Epithelial cell of esophagus (primary cell): ENCODE measurements around the gene USH2A.

Source experiments
- DNase-seq: peaks from one replicate; pipeline ENCODE4 v3.0.0; 2010; ENCODE audit warnings: low read depth
- H3K4me3 ChIP-seq: 2 replicates; pipeline ENCODE4 v1.5.1; 2011; ENCODE audit warnings: mild to moderate bottlenecking, low read length, control low read depth
- TF ChIP-seq, protein P1 (sequence below): IDR thresholded peaks from 2 replicates; pipeline ENCODE4 v1.5.1; 2011; ENCODE audit warnings: low read depth, mild to moderate bottlenecking, low read length, control low read depth, inconsistent platforms; ENCODE audit not compliant: insufficient read depth; ENCODE audit errors: missing control alignments

Gene USH2A

DNA sequence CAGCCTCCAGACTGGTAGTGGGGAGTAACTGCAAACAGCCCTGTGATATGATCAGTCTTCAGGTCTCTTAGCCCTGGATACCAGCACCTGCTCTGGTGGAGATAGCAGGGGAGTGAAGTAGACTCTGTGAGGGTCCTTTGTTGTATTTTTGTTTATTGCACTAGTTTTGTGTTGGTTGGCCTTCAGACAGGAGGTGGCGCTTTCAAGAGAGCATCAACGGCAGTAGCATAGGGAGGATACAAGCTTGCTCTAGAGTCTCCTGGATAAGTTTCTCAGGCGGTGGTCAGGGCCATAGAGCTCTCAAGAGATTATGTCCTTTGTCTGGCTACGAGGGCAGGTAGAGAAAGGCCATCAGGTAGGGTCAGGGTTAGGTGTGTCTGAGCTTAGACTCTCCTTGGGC, 116.4 kb downstream of the USH2A start:
- H3K4me3 ChIP-seq = no peak overlapping the region
- no peak for DNase-seq
- TF ChIP-seq, protein P1, sequence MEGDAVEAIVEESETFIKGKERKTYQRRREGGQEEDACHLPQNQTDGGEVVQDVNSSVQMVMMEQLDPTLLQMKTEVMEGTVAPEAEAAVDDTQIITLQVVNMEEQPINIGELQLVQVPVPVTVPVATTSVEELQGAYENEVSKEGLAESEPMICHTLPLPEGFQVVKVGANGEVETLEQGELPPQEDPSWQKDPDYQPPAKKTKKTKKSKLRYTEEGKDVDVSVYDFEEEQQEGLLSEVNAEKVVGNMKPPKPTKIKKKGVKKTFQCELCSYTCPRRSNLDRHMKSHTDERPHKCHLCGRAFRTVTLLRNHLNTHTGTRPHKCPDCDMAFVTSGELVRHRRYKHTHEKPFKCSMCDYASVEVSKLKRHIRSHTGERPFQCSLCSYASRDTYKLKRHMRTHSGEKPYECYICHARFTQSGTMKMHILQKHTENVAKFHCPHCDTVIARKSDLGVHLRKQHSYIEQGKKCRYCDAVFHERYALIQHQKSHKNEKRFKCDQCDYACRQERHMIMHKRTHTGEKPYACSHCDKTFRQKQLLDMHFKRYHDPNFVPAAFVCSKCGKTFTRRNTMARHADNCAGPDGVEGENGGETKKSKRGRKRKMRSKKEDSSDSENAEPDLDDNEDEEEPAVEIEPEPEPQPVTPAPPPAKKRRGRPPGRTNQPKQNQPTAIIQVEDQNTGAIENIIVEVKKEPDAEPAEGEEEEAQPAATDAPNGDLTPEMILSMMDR = no peak

DNA sequence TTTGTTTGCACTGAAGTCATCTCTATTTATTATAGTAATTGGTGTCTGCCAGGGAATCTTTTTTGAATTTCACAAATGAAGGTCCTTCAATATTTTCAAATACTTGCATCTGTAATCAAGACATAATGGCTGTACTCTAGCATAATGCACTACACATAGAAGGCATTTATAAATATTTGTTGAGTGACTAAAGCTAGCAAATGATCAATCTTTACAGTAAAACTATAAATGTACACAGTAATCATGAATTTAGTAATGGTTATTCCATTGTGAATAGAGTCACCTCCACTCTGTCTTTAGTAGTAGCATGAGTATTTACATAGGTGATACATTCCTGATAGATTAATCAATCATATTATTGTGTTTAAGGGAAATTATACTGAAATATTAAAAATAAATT, 119.6 kb downstream of the USH2A start:
- H3K4me3 ChIP-seq = no peak overlapping the region
- no peak for DNase-seq
- TF ChIP-seq, protein P1 = no peak

DNA sequence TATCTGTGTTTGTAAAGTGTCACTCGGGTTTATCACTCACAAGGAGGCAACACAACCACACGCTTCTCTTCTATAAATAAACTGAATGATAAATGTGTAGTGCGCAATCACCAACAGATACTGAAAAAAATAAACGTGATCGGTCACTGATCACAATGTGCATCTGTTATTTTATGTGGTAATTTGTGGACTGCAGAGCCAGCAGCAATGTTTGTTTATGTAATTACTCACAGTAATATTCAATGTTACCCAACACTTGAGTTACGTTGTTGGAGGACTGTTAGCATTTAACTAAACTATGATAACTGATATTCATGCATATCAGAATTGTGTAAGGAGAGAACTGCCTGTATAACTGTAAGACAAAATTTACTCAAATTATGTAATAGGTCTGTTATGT, 129.6 kb downstream of the USH2A start:
- DNase-seq = peak; percentile 60
- TF ChIP-seq, protein P1 = no peak
- H3K4me3 ChIP-seq = no peak overlapping the region

DNA sequence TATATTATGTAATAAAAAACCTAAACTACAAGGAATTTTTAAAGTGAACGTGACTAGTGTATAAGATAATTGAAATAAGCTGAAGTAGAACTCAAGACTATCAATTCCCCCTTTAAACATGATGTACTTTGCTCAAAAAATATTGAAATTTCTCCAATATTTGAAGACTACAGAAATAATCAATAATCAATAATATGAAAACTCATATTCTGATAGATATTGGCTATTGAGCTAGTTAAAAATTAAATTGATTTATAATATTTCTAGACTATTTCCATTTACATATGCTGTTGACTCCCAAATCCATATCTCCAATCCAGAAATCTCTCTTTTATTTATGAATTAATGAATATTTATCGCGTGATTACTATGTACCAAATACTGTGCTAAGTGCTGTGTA, 133.2 kb downstream of the USH2A start:
- TF ChIP-seq, protein P1 = no peak
- no peak for DNase-seq
- H3K4me3 ChIP-seq = no peak overlapping the region

DNA sequence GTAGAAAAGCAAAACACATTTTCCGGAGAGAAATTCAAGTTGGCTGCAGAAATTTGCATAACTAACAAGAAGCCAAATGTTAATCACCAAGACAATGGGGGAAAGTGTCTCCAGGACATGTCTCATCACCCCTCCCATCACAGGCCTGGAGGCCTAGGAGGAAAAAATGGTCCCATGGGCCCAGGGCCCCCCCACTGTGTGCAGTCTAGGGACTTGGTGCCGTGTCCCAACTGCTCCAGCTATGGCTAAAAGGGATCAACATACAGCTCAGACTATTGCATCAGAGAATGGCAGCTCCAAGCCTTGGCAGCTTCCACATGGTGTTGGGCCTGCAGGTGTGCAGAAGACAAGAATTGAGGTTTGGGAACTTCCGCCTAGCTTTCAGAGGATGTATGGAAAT, 138.2 kb downstream of the USH2A start:
- no peak overlapping the region for H3K4me3 ChIP-seq
- DNase-seq = no peak
- TF ChIP-seq, protein P1 = no peak

DNA sequence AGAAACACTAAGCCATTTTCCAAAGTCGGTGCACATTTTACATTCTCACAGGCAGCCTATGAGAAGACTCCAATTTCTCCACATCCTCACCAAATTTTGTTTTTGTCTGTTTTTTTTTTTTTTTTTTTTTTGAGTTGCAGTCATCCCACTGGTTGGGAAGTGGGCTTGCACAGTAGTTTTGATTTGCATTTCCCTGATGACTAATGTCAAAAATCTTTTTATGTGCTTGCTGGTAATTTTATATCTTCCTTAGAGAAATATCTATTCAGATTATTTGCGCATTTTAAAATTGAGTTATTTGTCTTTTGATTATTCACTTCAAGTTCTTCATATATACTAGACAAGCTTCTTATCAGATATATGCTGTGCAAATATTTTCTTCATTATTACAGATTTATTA, 141.5 kb downstream of the USH2A start:
- DNase-seq = no peak
- TF ChIP-seq, protein P1 = no peak
- no peak overlapping the region for H3K4me3 ChIP-seq

DNA sequence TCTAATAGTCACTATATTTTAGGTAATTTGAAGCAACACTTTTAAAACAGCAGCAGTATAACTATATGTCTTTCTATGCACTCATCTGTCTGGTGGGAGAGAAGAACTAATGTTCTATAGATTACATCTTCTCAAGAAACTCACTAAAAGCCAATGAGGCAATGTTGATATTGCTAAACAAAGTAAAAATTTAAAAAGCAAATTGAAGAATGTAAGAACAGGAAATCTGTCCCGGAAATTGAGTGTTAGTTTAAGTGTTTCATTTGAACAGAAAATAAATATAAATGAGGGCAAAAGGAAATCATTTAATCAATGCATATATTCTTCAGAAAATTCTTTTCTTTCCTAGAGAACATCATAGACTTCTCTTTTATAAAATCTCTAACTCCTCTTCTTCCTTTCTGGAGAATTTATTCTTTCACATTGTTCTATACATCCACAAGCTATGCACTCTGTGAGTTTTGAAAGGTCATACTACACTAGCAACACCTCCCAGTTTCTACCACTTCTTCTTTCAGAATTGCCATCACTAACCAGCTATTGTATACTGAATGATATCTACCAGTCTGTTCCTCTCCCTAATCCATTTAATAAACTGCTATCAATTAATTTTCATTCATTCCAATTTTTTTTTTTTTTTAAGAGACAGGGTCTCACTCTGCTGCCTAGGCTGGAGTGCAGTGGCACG, 153.0 kb downstream of the USH2A start:
- TF ChIP-seq, protein P1 = no peak
- no peak for DNase-seq
- no peak overlapping the region for H3K4me3 ChIP-seq
